ENCODE results near the gene ADTRP.

ADTRP gene, protein sequence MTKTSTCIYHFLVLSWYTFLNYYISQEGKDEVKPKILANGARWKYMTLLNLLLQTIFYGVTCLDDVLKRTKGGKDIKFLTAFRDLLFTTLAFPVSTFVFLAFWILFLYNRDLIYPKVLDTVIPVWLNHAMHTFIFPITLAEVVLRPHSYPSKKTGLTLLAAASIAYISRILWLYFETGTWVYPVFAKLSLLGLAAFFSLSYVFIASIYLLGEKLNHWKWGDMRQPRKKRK

GRCh38 chr6:11778648-11779328, at the start of gene ADTRP:
ADTRP (minus strand) TSS chr6:11778803; CDS start chr6:11778759, 44 bp downstream.
- no peak for DNase-seq

- DNase-seq = no peak
Measured at GRCh38 chr6:11826779-11827178, 48.2 kb upstream of the ADTRP start.

GRCh38 chr6:11824986-11825385, 46.4 kb upstream of the ADTRP start:
- no peak for DNase-seq

- no peak for DNase-seq
Measured at GRCh38 chr6:11822346-11822745, 43.7 kb upstream of the ADTRP start.

- DNase-seq = no peak
Measured at GRCh38 chr6:11821781-11822180, 43.2 kb upstream of the ADTRP start.

GRCh38 chr6:11820821-11821220, 42.2 kb upstream of the ADTRP start:
- DNase-seq = no peak

DNA sequence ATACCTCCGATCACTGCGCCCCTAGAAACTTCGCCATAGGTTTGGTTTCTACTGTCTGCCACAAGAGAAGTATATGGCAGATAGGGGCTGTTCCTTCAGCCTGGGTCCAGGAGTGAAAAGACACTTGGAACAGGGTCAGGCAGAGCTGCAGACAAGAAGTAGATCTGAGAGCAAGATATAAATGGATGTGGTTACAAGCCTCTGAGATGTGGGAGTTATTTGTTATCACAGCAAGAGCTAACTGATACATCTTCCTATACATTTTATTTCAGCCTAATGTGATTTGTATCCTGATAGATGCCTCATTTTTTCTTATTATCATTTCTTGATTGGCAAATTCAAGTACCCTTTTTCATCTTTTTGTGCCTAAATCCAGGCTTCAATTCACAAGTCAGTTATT, 40.9 kb upstream of the ADTRP start:
- no peak for DNase-seq

- no peak for DNase-seq
Measured at GRCh38 chr6:11815231-11815630, 36.6 kb upstream of the ADTRP start.

- DNase-seq = no peak
Measured at GRCh38 chr6:11814819-11815218, 36.2 kb upstream of the ADTRP start.

- DNase-seq = no peak
Measured at GRCh38 chr6:11814106-11814505, 35.5 kb upstream of the ADTRP start.

DNA sequence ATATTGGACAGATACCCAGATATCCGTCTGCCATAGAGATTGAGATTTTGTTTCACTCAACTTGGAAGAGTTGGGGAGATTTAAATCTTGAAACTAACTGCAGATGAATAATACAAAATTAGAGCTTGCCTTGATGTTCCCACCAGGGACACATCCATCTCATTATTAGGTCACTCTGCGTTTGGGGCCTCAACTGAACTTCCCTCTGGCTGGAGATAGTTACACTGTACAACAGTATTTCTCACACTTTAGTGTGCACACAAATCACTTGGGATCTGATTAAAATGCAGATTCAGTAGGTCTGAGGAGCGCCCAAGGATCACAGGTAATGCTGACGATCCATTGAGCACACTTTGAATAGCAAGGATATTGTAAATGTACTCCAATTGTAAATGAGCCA, 35.0 kb upstream of the ADTRP start:
- DNase-seq = no peak

GRCh38 chr6:11812951-11813350, 34.3 kb upstream of the ADTRP start:
- DNase-seq = no peak

GRCh38 chr6:11812439-11812838, 33.8 kb upstream of the ADTRP start:
- no peak for DNase-seq

DNA sequence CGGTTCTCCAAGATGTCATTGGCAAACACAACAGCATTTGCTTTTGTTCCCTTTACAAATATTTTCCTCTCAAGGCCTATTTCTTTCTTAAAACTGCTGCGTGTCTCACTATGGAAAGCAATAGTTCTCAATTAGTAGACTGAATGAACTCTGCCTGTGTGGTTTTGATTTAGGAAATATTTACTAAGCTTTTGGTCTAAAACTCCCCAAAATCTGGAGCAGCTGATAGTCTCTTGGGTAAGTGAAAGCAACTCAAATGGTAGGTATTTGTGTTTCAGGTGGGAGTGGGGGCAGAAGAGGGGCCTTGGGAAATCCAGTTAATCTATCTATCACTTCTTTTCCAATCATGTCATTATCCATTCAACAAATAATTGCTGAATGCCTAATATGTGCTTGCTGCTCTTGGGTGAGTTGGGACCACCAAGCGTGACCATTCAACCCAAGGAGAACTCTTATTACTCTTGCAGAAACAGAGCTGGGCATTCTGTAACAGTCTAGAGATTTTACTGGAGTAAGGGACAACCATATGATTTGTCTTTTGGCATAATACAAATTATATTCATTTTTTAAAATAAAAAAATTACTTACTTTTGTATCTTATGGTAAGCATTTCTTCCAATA, 33.2 kb upstream of the ADTRP start:
- DNase-seq = no peak

- no peak for DNase-seq
Measured at GRCh38 chr6:11810854-11811643, 32.4 kb upstream of the ADTRP start.

- peak in 9 of 14 donors; percentile 3 to 50 (median 21) for DNase-seq
Measured at GRCh38 chr6:11810039-11810541, 31.5 kb upstream of the ADTRP start.

DNA sequence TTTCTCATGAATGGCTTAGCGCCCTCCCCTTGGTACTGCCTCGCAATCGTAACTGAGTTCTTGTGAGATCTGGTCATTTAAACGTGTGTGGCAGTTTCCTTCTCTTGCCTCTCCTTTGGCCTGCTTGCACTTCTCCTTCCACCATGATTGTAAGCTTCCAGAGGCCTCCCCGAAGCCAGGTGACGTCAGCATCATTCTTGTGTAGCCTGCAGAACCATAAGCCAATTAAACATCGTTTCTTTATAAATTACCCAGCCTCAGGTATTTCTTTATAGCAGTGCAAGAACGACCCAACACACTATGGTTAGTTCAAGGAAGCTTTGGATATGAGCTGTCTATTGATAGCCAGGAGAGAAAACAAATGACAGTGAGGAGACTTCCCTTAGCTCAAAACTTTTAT, 29.5 kb upstream of the ADTRP start:
- no peak for DNase-seq

DNA sequence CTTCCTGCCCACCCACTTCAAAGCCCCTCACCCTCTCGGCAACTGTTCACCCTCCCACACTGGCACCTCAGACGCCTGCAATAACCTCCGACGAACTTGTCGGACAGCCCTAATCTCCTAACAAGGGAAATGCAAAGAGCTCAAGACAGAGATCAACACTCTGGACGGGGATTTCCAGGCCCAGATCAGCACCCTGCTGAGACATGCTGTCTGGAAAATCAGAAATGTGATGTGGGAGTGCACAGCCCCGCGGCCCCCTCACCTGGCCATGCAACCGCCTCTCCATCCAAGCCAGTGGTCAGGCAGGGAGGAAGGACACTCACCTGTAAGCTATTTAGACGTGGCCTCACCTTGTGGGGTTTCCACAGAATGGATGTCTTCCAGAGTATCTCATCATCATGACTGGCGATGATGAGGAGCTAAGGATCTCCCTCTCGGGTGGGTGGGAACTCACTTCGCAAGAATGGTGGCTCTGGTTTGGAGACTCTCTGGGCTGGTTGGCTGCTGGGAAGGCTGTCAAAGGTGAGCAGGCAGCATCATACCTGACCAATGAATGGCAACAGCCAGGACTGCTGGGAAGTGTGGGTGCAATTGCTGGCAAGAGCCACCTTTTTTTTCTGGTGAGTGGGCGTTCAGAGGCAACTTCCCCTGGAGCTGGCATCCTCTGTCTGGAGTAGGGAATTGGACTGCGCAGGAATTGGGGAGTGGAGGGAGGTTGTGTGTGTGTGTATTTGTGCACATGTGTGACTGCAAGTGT, 28.1 kb upstream of the ADTRP start:
- no peak for DNase-seq

DNA sequence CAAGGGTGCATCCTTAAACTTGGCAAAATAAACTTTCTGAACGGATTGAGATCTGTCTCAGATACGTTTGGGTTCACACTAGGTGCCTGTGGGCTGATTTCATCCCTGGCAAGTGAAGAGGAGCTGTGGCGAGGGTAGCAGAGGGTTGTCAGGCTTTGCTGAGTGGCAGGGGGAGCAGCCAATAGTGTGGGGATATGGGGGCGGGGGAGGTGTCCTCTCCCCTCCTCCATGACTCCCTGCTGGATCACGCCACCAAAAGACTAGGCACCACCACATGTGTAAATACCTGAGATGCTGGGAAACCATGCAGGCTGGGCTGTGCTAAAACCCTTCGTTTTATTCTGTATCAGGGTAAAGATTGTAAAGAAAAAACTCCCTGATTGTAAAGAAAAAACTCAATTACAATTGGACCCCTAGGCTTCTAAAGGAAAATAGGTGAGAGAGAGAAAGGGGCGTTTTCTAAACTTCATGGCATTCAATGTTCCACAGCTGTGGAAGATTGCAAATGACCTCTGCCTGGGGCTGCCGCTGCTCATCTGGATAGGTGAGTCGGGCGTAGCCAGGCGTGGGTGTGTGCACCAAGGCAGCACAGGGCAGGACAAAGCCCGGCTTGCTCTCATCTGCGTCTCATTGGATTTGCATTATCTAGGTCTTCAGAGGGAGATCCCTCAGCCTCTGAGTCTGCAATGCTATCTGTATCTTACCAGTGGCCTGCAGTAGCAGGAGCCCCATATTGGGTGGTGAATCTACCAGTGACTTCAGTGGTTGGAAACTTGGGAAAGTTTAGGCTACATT, 26.9 kb upstream of the ADTRP start:
- DNase-seq = no peak

DNA sequence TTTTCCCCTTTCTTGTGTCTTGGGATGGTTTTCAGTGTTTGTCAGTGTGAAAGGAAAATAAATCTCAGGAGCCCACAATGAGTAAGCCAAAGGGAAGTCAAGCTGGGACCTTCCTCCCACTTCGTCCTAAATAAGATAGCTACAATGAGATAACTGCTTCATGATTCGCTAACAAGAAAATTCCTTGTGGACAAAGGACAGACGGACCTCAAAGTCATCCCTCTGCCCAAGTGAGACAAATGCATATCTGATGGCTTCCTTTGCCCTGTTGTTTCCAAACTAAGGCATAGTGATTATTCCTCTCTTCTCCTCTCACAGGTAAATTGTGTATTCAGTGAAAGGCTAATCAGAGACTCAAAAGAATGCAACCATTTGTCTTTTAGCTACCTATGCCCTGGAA, 26.1 kb upstream of the ADTRP start:
- no peak for DNase-seq

- DNase-seq = no peak
Measured at GRCh38 chr6:11804135-11804534, 25.5 kb upstream of the ADTRP start.

Measured in C1 segment of cervical spinal cord (tissue), 14 donors.